Activated B cell treated with CpG ODN at 0.5 μM for 24 hours (primary cell): Measurements from ENCODE around the gene KCNMA1. TPM values are rescaled to one million over a fixed set of nuclear protein-coding genes. Genes with fewer than 3 reads are reported as not detected.

Experiments
- ATAC-seq: fragments of 200-7000 bp; cut with Tn5 transposase; one replicate; pipeline ENCODE4 v1.10.0; 2021; ENCODE audit warnings: low read depth, mild to moderate bottlenecking, moderate library complexity
- CTCF ChIA-PET: fragments of 350-600 bp; sonication (Branson Sonifier 250); formaldehyde crosslinking; loops from one replicate; lab custom pipeline; 2021; ENCODE audit warnings: antibody characterized with exemption; lab: Charles Lee
- POLR2A ChIA-PET: fragments of 350-600 bp; sonication (Branson Sonifier 250); formaldehyde crosslinking; loops from one replicate; lab custom pipeline; 2021; ENCODE audit warnings: antibody characterized with exemption; lab: Charles Lee
- DNase-seq: peaks from one replicate; pipeline ENCODE4 v3.0.0; 2022
- H3K27ac Mint-ChIP-seq: one replicate; pipeline ENCODE4 v1.8.0; 2020; ENCODE audit warnings: mixed read lengths
- H3K27me3 Mint-ChIP-seq: one replicate; pipeline ENCODE4 v1.8.0; 2021; ENCODE audit warnings: mixed read lengths
- H3K36me3 Mint-ChIP-seq: one replicate; pipeline ENCODE4 v1.8.0; 2021; ENCODE audit warnings: low read depth, mixed read lengths
- H3K4me1 Mint-ChIP-seq: one replicate; pipeline ENCODE4 v1.8.0; 2021; ENCODE audit warnings: mixed read lengths
- H3K4me3 Mint-ChIP-seq: one replicate; pipeline ENCODE4 v1.8.0; 2020; ENCODE audit warnings: mild to moderate bottlenecking, mixed read lengths
- H3K9me3 Mint-ChIP-seq: one replicate; pipeline ENCODE4 v1.8.0; 2020; ENCODE audit warnings: mixed read lengths
- intact Hi-C: fragments of 100-400 bp; cut with micrococcal nuclease; formaldehyde crosslinking; loops from one replicate; pipeline ENCODE4 v1.15.1; 2024
- total RNA-seq: library from RNA; stranded (reverse); gene quantifications from 2 replicates; pipeline ENCODE4 v1.2.3, GENCODE V29; 2022
- TF ChIP-seq, protein P1 (sequence below): fragments of 200-600 bp; IDR thresholded peaks from one replicate; pipeline ENCODE4 v1.8.0; 2022; ENCODE audit warnings: antibody characterized with exemption, mild to moderate bottlenecking

Gene KCNMA1
- total RNA-seq, 1 donor from 2014 or later, result 3.7 TPM

DNA sequence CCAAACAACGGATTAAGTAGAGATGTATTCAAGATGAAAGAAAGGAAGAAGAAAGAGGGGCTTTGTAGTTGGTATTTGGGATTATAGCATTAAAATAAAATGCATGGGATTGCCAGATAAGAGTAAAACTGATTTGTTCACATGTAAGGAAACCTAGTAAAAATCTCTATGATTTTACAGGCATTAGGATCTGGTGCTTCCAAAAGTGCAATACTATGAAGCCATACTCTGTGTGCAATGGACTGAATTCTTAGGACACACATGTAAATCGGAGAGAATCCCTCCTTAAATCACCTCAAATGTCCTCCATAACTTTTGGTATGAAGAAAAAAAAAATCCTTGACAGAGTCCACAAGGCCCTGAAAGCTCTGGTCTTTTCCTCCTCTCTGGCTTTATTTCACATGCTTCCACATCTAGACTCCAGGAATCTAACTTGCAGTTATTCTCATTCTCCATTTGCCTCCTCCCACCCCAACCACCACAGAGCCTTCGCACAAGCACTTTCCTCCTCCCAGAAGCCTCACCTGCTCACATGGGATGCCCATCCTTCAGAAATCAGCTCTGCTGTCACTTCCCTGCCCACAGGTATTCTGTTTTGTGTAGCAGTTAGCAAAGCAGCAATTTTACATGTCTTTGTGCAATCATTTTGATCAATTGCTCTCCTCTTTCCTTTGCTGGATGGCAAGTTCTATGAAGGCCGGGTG lies 378.3 kb downstream of the KCNMA1 start:
- no peak overlapping the region for H3K4me3 Mint-ChIP-seq
- DNase-seq (no peak), ATAC-seq (no peak)
- H3K36me3 Mint-ChIP-seq, result no peaks in the 10 kb centered on the region
- H3K27me3 Mint-ChIP-seq, result no peaks in the 10 kb centered on the region
- H3K27ac Mint-ChIP-seq, result no peak overlapping the region
- peaks cover 11% of the 10 kb centered on the region for H3K4me1 Mint-ChIP-seq
- ChIA-PET CTCF (no interaction called here), POLR2A (no interaction called here)
- TF ChIP-seq, protein P1, sequence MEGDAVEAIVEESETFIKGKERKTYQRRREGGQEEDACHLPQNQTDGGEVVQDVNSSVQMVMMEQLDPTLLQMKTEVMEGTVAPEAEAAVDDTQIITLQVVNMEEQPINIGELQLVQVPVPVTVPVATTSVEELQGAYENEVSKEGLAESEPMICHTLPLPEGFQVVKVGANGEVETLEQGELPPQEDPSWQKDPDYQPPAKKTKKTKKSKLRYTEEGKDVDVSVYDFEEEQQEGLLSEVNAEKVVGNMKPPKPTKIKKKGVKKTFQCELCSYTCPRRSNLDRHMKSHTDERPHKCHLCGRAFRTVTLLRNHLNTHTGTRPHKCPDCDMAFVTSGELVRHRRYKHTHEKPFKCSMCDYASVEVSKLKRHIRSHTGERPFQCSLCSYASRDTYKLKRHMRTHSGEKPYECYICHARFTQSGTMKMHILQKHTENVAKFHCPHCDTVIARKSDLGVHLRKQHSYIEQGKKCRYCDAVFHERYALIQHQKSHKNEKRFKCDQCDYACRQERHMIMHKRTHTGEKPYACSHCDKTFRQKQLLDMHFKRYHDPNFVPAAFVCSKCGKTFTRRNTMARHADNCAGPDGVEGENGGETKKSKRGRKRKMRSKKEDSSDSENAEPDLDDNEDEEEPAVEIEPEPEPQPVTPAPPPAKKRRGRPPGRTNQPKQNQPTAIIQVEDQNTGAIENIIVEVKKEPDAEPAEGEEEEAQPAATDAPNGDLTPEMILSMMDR, result no peak
- intact Hi-C loops, result no loop called here
- no peaks in the 10 kb centered on the region for H3K9me3 Mint-ChIP-seq

DNA sequence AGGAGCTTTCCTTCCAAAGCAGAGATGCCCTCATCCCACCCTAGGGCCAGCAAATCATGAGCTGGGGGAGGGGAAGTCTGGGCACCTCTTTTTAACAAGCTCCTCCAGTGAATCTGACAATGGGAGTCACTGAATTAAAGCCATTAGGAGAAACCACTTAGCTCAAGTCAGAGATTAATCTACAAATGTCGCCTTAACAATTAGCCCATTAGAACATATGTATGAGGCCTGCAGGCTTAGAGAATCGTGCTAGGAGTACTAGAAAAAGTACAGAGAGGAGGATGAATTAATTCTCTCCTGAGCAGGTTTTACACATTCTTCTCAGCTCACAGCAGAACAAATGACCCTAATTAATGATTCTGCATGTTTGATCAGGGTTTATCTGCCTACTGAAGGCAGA lies 381.3 kb downstream of the KCNMA1 start:
- Mint-ChIP-seq H3K4me1 (no peaks in the 10 kb centered on the region), H3K36me3 (no peaks in the 10 kb centered on the region), H3K4me3 (no peak overlapping the region), H3K9me3 (no peaks in the 10 kb centered on the region), H3K27me3 (no peaks in the 10 kb centered on the region), H3K27ac (no peak overlapping the region)
- ATAC-seq (no peak), DNase-seq (no peak)
- ChIA-PET CTCF (no interaction called here), POLR2A (no interaction called here)
- intact Hi-C loops, result no loop called here
- TF ChIP-seq, protein P1, result no peak

DNA sequence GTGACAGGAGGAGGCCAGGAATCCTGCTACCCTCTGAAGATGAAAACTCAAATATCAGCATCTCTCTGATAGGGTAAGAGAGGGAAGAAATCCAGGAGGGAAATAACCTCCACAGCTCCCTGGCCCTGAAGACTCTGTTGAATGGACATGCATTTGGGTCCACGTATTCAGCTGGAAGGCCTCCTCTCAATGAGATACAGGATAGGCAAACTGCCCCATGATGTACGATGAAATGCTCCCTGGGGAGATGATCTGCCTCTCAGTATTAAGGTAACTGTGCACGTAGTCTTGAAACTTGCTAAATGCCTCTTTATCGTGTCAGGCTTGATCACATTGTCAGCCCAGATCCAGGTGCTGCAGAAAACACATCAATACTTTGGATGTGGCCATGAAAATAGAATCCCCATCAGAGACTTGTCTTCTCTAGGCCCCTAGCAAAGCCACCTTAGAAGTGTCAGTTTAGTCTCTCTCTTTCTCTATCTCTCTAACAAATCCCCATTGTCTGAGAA lies 384.0 kb downstream of the KCNMA1 start:
- POLR2A ChIA-PET, result no interaction called here
- Mint-ChIP-seq H3K4me1 (no peaks in the 10 kb centered on the region), H3K27ac (no peak overlapping the region), H3K9me3 (no peaks in the 10 kb centered on the region), H3K27me3 (peaks cover 8% of the 10 kb centered on the region), H3K4me3 (no peak overlapping the region), H3K36me3 (no peaks in the 10 kb centered on the region)
- intact Hi-C loops, result no loop called here
- TF ChIP-seq, protein P1, result no peak
- DNase-seq (no peak), ATAC-seq (no peak)
- CTCF ChIA-PET, result interaction anchor here (0.8 to 1.0 kb wide), 2 partner anchors 388 to 458 kb away, joined by 3 read pairs; no protein-coding TSS in a partner anchor

DNA sequence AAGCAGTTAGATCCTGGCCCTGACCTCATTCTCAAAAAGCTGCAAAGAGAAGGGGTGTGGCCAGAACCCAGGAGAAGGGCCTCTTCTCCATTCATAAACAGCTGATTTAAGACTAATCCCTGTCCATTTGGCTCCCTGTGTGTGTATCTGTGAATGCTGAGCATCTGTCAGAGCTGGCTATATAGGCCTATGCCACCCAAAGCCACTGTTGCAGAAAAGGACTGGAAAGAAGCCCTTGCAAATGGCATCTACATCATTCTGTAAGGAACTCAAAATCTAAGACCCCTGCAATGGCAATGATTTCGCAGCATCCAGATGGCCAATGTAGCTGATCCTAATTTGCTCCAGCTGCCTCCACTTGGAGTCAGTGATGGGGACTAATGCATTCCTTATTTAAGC lies 384.5 kb downstream of the KCNMA1 start:
- Mint-ChIP-seq H3K27me3 (peaks cover 8% of the 10 kb centered on the region), H3K4me3 (no peak overlapping the region), H3K9me3 (no peaks in the 10 kb centered on the region), H3K4me1 (no peaks in the 10 kb centered on the region), H3K36me3 (no peaks in the 10 kb centered on the region), H3K27ac (no peak overlapping the region)
- ChIA-PET CTCF (interaction anchor here (0.8 to 1.0 kb wide), 2 partner anchors 388 to 459 kb away, joined by 3 read pairs; no protein-coding TSS in a partner anchor), POLR2A (no interaction called here)
- intact Hi-C loops, result no loop called here
- DNase-seq, result no peak
- no peak for ATAC-seq
- TF ChIP-seq, protein P1, result no peak

DNA sequence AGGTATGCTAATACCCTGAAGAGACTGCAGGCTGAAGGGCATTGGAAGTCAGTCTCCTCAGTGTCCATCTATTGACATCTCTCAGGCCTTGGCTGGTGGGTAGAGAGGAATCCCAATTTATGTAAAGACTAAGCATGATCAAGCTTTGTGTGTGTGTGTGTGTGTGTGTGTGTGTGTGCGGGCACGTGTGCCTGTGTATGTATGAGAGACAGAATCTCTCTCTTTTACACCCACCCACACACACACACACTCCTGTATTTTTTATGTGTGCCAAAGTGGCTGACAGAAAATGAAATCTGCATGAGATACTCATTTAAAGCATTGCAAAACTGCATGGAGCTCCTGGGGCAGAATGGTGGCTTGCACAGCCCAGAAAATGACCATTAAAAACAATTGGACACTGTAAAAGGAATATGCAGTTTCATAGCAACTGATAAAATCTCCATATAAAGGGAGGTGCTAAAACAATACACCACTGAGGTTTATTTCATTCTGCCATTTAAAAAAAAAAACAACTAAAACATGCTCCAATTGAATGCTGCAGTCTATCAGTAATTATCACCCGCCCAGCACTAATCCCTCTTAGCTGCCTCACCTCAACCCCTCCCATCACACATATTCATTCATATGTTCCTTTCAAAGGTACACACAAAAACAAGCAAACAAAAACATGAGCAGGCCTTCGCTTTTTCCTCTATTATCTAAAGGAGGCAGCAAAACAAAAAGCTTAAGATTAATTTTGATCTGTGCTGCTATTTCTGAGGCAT lies 385.0 kb downstream of the KCNMA1 start:
- Mint-ChIP-seq H3K27me3 (peaks cover 8% of the 10 kb centered on the region), H3K4me1 (no peaks in the 10 kb centered on the region), H3K36me3 (no peaks in the 10 kb centered on the region), H3K4me3 (no peak overlapping the region), H3K9me3 (no peaks in the 10 kb centered on the region), H3K27ac (no peak overlapping the region)
- intact Hi-C loops, result no loop called here
- no peak for DNase-seq
- no peak for ATAC-seq
- ChIA-PET POLR2A (no interaction called here), CTCF (interaction anchor here (0.8 to 1.0 kb wide), 2 partner anchors 389 to 459 kb away, joined by 3 read pairs; no protein-coding TSS in a partner anchor)
- TF ChIP-seq, protein P1, result no peak
